GM12878 (cell line): Measurements from ENCODE around the gene HEATR1. TPM values are rescaled to one million over a fixed set of nuclear protein-coding genes. Genes with fewer than 3 reads are reported as not detected.
A peak's percentile ranks its signal among the peaks of the same experiment; 100 is the strongest.

Experiments used
- ATAC-seq: fragments of 200-7000 bp; cut with Tn5 transposase; 3 replicates; pipeline ENCODE4 v1.9.1; 2020; ENCODE audit warnings: mild to moderate bottlenecking, moderate library complexity
- BruUV-seq: library from RNA; stranded (reverse); fragments of 400-500 nt; replicated peaks from 2 replicates; lab custom pipeline; 2021; lab: Mats Ljungman, UMichigan
- CTCF ChIA-PET: fragments of 300-600 bp; sonication (Branson Sonifier 250); formaldehyde crosslinking; extraction: SDS; loops from one replicate; lab custom pipeline; 2021; ENCODE audit warnings: inconsistent platforms; lab: Yijun Ruan, JAX
- POLR2A ChIA-PET: fragments of 350-600 bp; formaldehyde crosslinking; extraction: SDS; loops from one replicate; lab custom pipeline; 2021; ENCODE audit warnings: inconsistent platforms; lab: Charles Lee
- RAD21 ChIA-PET: fragments of 300-600 bp; sonication (Branson Sonifier 250); formaldehyde crosslinking; loops from one replicate; lab custom pipeline; 2023; ENCODE audit warnings: antibody characterized with exemption; ENCODE audit not compliant: unreplicated experiment; lab: Charles Lee
- SMC1A ChIA-PET: fragments of 300-600 bp; sonication (Branson Sonifier 250); formaldehyde crosslinking; loops from one replicate; lab custom pipeline; 2023; ENCODE audit not compliant: unreplicated experiment, uncharacterized antibody; lab: Charles Lee
- DNase-seq: peaks from one replicate; pipeline ENCODE4 v3.0.0-alpha.2; 2011; ENCODE audit warnings: low read depth, low spot score
- FAIRE-seq: peaks from 3 replicates; lab custom pipeline; 2011; peaks lifted over from hg19 to GRCh38; lab: Jason Lieb, UNC
- H2AFZ ChIP-seq: 2 replicates; pipeline ENCODE4 v1.6.0; 2011; ENCODE audit warnings: low read depth, low read length, control low read depth; ENCODE audit not compliant: control insufficient read depth
- H3K27ac ChIP-seq: 2 replicates; pipeline ENCODE4 v1.5.1; 2011; ENCODE audit warnings: control low read depth; ENCODE audit not compliant: control insufficient read depth, insufficient read depth
- H3K27me3 ChIP-seq, 2 experiments: replicated peaks in 1 of 2; 2 replicates each; pipeline versions ENCODE4 v1.6.0 to v1.6.1; 2011; ENCODE audit warnings: low read length in 1 of 2; ENCODE audit not compliant: control insufficient read depth in 2 of 2, insufficient read depth in 2 of 2
- H3K36me3 ChIP-seq, 2 experiments: 2 replicates each; pipeline ENCODE4 v1.5.1; 2011; ENCODE audit warnings: low read length in 1 of 2; ENCODE audit not compliant: control insufficient read depth in 2 of 2, insufficient read depth in 2 of 2
- H3K4me1 ChIP-seq: 2 replicates; pipeline ENCODE4 v1.6.1; 2011; ENCODE audit warnings: mild to moderate bottlenecking, low read length, moderate library complexity, mixed read lengths; ENCODE audit not compliant: control insufficient read depth, insufficient read depth
- H3K4me2 ChIP-seq: 2 replicates; pipeline ENCODE4 v1.6.0; 2011; ENCODE audit warnings: control low read depth; ENCODE audit not compliant: control insufficient read depth, insufficient read depth
- H3K4me3 ChIP-seq: fragments of 200-600 bp; sonication (generic); 2 replicates; pipeline ENCODE4 v1.5.1; 2016
- H3K79me2 ChIP-seq: 2 replicates; pipeline ENCODE4 v1.6.0; 2011; ENCODE audit warnings: low read length; ENCODE audit not compliant: control insufficient read depth, insufficient read depth
- H3K9ac ChIP-seq: 2 replicates; pipeline ENCODE4 v1.8.0; 2011; ENCODE audit warnings: low read length, control low read depth, mixed read lengths; ENCODE audit not compliant: control insufficient read depth, insufficient read depth
- H3K9me3 ChIP-seq: replicated peaks from 3 replicates; pipeline ENCODE4 v1.5.1; 2011; ENCODE audit warnings: mild to moderate bottlenecking, low read length; ENCODE audit not compliant: control insufficient read depth, insufficient read depth
- H4K20me1 ChIP-seq: 2 replicates; pipeline ENCODE4 v1.6.0; 2011; ENCODE audit not compliant: control insufficient read depth, insufficient read depth
- ATF3 ChIP-seq: IDR thresholded peaks from 2 replicates; pipeline ENCODE4 v1.6.1; 2011; ENCODE audit warnings: low read depth, mild to moderate bottlenecking, low read length, moderate library complexity, borderline replicate concordance; ENCODE audit errors: extremely low read depth
- CBX3 ChIP-seq: fragments of 200-600 bp; sonication (generic); IDR thresholded peaks from 2 replicates; pipeline ENCODE4 v1.6.1; 2016; ENCODE audit warnings: low read depth, borderline replicate concordance
- CHD4 ChIP-seq: fragments of 200-600 bp; sonication (generic); IDR thresholded peaks from 2 replicates; pipeline ENCODE4 v1.6.1; 2016; ENCODE audit warnings: mild to moderate bottlenecking
- NFIC ChIP-seq: IDR thresholded peaks from 2 replicates; pipeline ENCODE4 v1.6.1; 2012; ENCODE audit warnings: low read depth, mild to moderate bottlenecking, inconsistent platforms, low read length, moderate library complexity
- NR2C1 ChIP-seq: fragments of 450-650 bp; IDR thresholded peaks from 2 replicates; pipeline ENCODE4 v1.6.1; 2017; ENCODE audit warnings: antibody characterized with exemption, mild to moderate bottlenecking, moderate library complexity
- PAX5 ChIP-seq: IDR thresholded peaks from 2 replicates; pipeline ENCODE4 v1.6.1; 2011; ENCODE audit warnings: low read depth, low read length, borderline replicate concordance
- RBBP5 ChIP-seq: fragments of 200-600 bp; sonication (generic); conservative IDR thresholded peaks from 2 replicates; pipeline ENCODE4 v1.6.1; 2016
- RFX5 ChIP-seq: IDR thresholded peaks from 2 replicates; pipeline ENCODE4 v1.6.1; 2011; ENCODE audit warnings: low read depth, low read length, improper control_type of control experiment
- TAF1 ChIP-seq: IDR thresholded peaks from 2 replicates; pipeline ENCODE4 v1.6.1; 2011; ENCODE audit warnings: mild to moderate bottlenecking, low read depth, low read length, borderline replicate concordance
- TBL1XR1 ChIP-seq: IDR thresholded peaks from 2 replicates; pipeline ENCODE4 v1.6.1; 2012; ENCODE audit warnings: low read depth, low read length, improper control_type of control experiment
- WRNIP1 ChIP-seq: IDR thresholded peaks from 2 replicates; pipeline ENCODE4 v1.6.1; 2011; ENCODE audit warnings: low read depth, low read length, improper control_type of control experiment, borderline replicate concordance
- ZBTB4 ChIP-seq: fragments of 450-650 bp; formaldehyde crosslinking; IDR thresholded peaks from 2 replicates; pipeline ENCODE4 v1.4.0; 2022; ENCODE audit warnings: mild to moderate bottlenecking, moderate library complexity
- WGBS: methylation state at CpG from one replicate; pipeline ENCODE4 v1.1.6; 2016; ENCODE audit warnings: low lambda C conversion rate; ENCODE audit not compliant: insufficient replicate concordance, insufficient coverage; ENCODE audit errors: missing lambda C conversion rate; 5-methylcytosine and 5-hydroxymethylcytosine counted together
- in situ Hi-C: fragments of 300-500 bp; cut with MboI; formaldehyde crosslinking; loops from 9 replicates; pipeline ENCODE4 v1.14.3; 2018; ENCODE audit warnings: mixed read lengths
- intact Hi-C: fragments of 100-400 bp; cut with micrococcal nuclease; formaldehyde crosslinking; loops from one replicate; pipeline ENCODE4 v1.14.2; 2022; ENCODE audit not compliant: unreplicated experiment
- polyA plus RNA-seq, 11 experiments: library from polyadenylated mRNA; depleted of rRNA in 4 of 11; unstranded in 6 of 11; stranded (reverse) in 5 of 11; fragments of >200 nt; fragmentation: Nextera tagmentation in 4 of 11; fragmentation: Illumina TruSeq in 1 of 11; extraction: Ambion mirVana in 4 of 11; extraction: Trizol in 1 of 11; gene quantifications; 1 replicate in 1 of 11; 2 replicates in 10 of 11; pipeline versions ENCODE4 v1.2.1 to v1.2.3, GENCODE V29; 2011 to 2016; ENCODE audit warnings: inconsistent platforms in 2 of 11, missing spikeins in 2 of 11, low read depth in 1 of 11
- total RNA-seq, 4 experiments: library from RNA; depleted of rRNA in 3 of 4; stranded (reverse); fragments of >200 nt in 3 of 4; fragmentation: Illumina TruSeq in 1 of 4; extraction: Trizol in 1 of 4; gene quantifications; 2 replicates each; pipeline versions ENCODE4 v1.2.1 to v1.2.3, GENCODE V29; 2013 to 2021
- TF ChIP-seq, protein P1 (sequence below): fragments of 450-650 bp; IDR thresholded peaks from 2 replicates; pipeline ENCODE4 v1.6.1; 2017; ENCODE audit warnings: borderline replicate concordance

The HEATR1 gene
- total and polyA plus RNA-seq, 10 of the 15 experiments (the other 5 are each of a cell fraction or from before 2014, with no cell fraction given): 8.6 to 72.3 (median 41.9) TPM

DNA sequence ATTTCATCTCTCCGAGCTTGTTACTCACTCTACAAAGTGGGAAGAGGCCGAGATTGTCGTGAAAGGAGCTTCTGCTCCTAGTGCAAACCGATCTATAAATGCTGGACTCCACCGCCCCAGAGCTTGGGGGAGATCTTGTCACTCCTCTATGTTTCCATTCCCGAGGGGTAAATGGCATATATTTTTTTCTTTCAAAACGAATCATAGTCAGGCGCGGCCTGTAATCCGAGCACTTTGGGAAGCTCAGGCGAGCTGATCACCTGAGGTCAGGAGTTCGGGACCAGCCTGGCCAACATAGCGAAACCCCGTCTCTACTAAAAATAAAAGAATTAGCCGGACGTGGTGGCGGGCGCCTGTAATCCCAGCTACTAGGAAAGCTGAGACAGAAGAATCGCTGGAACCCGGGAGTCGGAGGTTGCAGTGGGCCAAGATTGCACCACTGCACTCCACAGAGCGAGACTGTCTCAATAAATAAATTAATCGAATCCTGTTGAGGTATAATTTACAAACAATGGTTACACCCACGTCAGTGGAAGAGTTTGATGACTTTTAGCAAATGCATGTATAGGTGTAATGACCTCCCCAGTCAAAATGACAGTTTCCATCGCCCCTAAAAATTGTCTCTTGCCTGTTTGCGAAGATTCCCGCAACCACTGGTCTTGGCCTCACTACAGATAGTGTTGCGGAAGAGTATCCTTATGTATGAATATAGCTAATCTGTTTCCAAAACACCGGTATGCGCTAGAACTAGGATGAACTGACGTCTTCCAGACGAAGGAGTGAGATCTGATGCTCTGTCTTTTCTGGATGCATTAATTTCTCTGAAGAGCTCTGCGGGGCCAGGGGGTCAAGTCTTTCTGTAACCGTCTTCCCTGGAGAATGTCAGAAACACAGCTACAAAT, 840 bp upstream of the HEATR1 start:
- FAIRE-seq (no peak), DNase-seq (no peak), ATAC-seq (no peak)
- no peaks in the 10 kb centered on the region for H4K20me1 ChIP-seq
- no peaks in the 10 kb centered on the region for H3K9me3 ChIP-seq
- H3K4me1 ChIP-seq: no peaks in the 10 kb centered on the region
- peaks cover 0 to 6% of the 10 kb centered on the region in 2 experiments; a peak in 1 of 4 replicates for H3K36me3 ChIP-seq
- 73% methylated on average over 34 of the region's 34 CpGs for WGBS
- intact Hi-C loops (loop anchor here (1.0 to 5.0 kb wide), 3 partner anchors 190 to 782 kb away; partner anchors contain the start of gene MTR), in situ Hi-C loops (loop anchor here (10.0 kb wide), 2 partner anchors 260 to 960 kb away; no protein-coding TSS in a partner anchor)
- peak overlapping the region; percentile 79 for H3K9ac ChIP-seq
- H3K4me3 ChIP-seq: peak overlapping the region; percentile 90
- peak overlapping the region; percentile 97 for H2AFZ ChIP-seq
- BruUV-seq: no TSS peak
- ChIA-PET SMC1A (interaction anchor here (0.6 to 1.5 kb wide), 9 partner anchors 12 to 781 kb away, joined by 3 to 5 read pairs (median 4); partner anchors contain the start of gene MTR), RAD21 (interaction anchor here (0.5 to 1.4 kb wide), 7 partner anchors 8 to 957 kb away, joined by 3 to 6 read pairs (median 3); partner anchors contain the start of gene MTR), CTCF (interaction anchor here (0.6 to 1.2 kb wide), 6 partner anchors 79 to 781 kb away, joined by 3 to 4 read pairs (median 3); partner anchors contain the start of gene MTR), POLR2A (interaction anchor here (0.6 to 2.1 kb wide), 2 partner anchors 189 to 270 kb away, joined by 4 to 13 read pairs; partner anchors contain the start of gene MTR)
- H3K27me3 ChIP-seq: no peaks in the 10 kb centered on the region
- peak overlapping the region; percentile 90 for H3K4me2 ChIP-seq
- TF ChIP-seq TAF1 (no peak), TBL1XR1 (no peak), ZBTB4 (no peak), NR2C1 (no peak), NFIC (no peak), WRNIP1 (no peak), CHD4 (no peak), RBBP5 (no peak), RFX5 (no peak), ATF3 (no peak), PAX5 (no peak), CBX3 (no peak)
- TF ChIP-seq, protein P1, sequence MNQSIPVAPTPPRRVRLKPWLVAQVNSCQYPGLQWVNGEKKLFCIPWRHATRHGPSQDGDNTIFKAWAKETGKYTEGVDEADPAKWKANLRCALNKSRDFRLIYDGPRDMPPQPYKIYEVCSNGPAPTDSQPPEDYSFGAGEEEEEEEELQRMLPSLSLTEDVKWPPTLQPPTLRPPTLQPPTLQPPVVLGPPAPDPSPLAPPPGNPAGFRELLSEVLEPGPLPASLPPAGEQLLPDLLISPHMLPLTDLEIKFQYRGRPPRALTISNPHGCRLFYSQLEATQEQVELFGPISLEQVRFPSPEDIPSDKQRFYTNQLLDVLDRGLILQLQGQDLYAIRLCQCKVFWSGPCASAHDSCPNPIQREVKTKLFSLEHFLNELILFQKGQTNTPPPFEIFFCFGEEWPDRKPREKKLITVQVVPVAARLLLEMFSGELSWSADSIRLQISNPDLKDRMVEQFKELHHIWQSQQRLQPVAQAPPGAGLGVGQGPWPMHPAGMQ: no peak
- TF ChIP-seq, all 136 proteins: peak for 0
- H3K27ac ChIP-seq: no peak overlapping the region; the same call in 1 of the 2 replicates
- H3K79me2 ChIP-seq: peaks cover 23% of the 10 kb centered on the region
